HepG2 (cell line): ENCODE measurements around the gene NCOA7. TPM values are rescaled to one million over a fixed set of nuclear protein-coding genes. Genes with fewer than 3 reads are reported as not detected.

Experiments
- AGO1 ChIP-seq: fragments of 200-400 bp; formaldehyde crosslinking; IDR thresholded peaks from 2 replicates; pipeline ENCODE4 v1.6.1; 2017; ENCODE audit warnings: mild to moderate bottlenecking, low read depth, low read length, moderate library complexity; ENCODE audit not compliant: poor library complexity, severe bottlenecking
- MED1 ChIP-seq: sonication (generic); formaldehyde crosslinking; IDR thresholded peaks from 2 replicates; pipeline ENCODE4 v1.4.0; 2020; ENCODE audit warnings: missing genetic modification reagents
- MXD1 ChIP-seq: sonication (generic); formaldehyde crosslinking; IDR thresholded peaks from 2 replicates; pipeline ENCODE4 v1.4.0; 2020; ENCODE audit warnings: mild to moderate bottlenecking, missing genetic modification reagents
- SATB2 ChIP-seq: sonication (generic); formaldehyde crosslinking; IDR thresholded peaks from 2 replicates; pipeline ENCODE4 v1.5.0; 2020; ENCODE audit warnings: missing genetic modification reagents
- XRCC5 ChIP-seq: fragments of 200-400 bp; formaldehyde crosslinking; optimal IDR thresholded peaks from 2 replicates; pipeline ENCODE3; 2017; ENCODE audit warnings: mild to moderate bottlenecking, low read length
- ZNF253 ChIP-seq: sonication (generic); formaldehyde crosslinking; IDR thresholded peaks from 2 replicates; pipeline ENCODE4 v1.8.0; 2022; ENCODE audit warnings: mild to moderate bottlenecking, missing genetic modification reagents, borderline replicate concordance
- ZNF407 ChIP-seq: sonication (generic); formaldehyde crosslinking; IDR thresholded peaks from one replicate; pipeline ENCODE4 v1.5.1; 2020; ENCODE audit warnings: mild to moderate bottlenecking, missing genetic modification reagents; ENCODE audit errors: not compliant biosample characterization
- ZNF557 ChIP-seq: sonication (generic); formaldehyde crosslinking; IDR thresholded peaks from 2 replicates; pipeline ENCODE4 v1.4.0; 2020; ENCODE audit warnings: missing genetic modification reagents
- ZNF746 ChIP-seq: sonication (generic); formaldehyde crosslinking; IDR thresholded peaks from 2 replicates; pipeline ENCODE4 v1.8.0; 2022; ENCODE audit warnings: mild to moderate bottlenecking, missing genetic modification reagents
- ZSCAN9 ChIP-seq: IDR thresholded peaks from 2 replicates; pipeline ENCODE4 v1.6.1; 2016; ENCODE audit warnings: borderline replicate concordance
- polyA plus RNA-seq, 8 experiments: library from polyadenylated mRNA; depleted of rRNA in 3 of 8; stranded (reverse) in 7 of 8; unstranded in 1 of 8; fragments of >200 nt; fragmentation: Illumina TruSeq in 4 of 8; extraction: Trizol in 4 of 8; gene quantifications; 2 replicates each; pipeline versions ENCODE4 v1.2.1 to v1.2.3, GENCODE V29; 2011 to 2016; ENCODE audit warnings: low read depth in 4 of 8, missing spikeins in 1 of 8, mixed read lengths in 1 of 8; ENCODE audit not compliant: insufficient read depth in 1 of 8
- total RNA-seq, 5 experiments: library from RNA; depleted of rRNA; stranded (reverse); fragments of >200 nt; fragmentation: Illumina TruSeq; extraction: Trizol; gene quantifications; 2 replicates each; pipeline ENCODE4 v1.2.3, GENCODE V29; 2016; ENCODE audit warnings: low read depth in 1 of 5
- TF ChIP-seq, protein P1 (sequence below): IDR thresholded peaks from 2 replicates; pipeline ENCODE4 v1.4.0; 2020; ENCODE audit warnings: mild to moderate bottlenecking, missing genetic modification reagents
- TF ChIP-seq, protein P2 (sequence below): sonication (generic); formaldehyde crosslinking; IDR thresholded peaks from 2 replicates; pipeline ENCODE4 v1.4.0; 2020; ENCODE audit warnings: low read depth, mild to moderate bottlenecking, missing genetic modification reagents
- TF ChIP-seq, protein P3 (sequence below), 2 experiments: fragments of 450-650 bp in 1 of 2; sonication (generic) in 1 of 2; formaldehyde crosslinking; IDR thresholded peaks; 2 replicates each; pipeline versions ENCODE4 v1.5.0 to v1.8.0; 2020 to 2022; ENCODE audit warnings: mild to moderate bottlenecking in 1 of 2, missing genetic modification reagents in 1 of 2

Gene NCOA7
- total and polyA plus RNA-seq, 2 of the 13 experiments (the other 11 are each of a cell fraction or from before 2014, with no cell fraction given), result 13.6 to 20.8 TPM

DNA sequence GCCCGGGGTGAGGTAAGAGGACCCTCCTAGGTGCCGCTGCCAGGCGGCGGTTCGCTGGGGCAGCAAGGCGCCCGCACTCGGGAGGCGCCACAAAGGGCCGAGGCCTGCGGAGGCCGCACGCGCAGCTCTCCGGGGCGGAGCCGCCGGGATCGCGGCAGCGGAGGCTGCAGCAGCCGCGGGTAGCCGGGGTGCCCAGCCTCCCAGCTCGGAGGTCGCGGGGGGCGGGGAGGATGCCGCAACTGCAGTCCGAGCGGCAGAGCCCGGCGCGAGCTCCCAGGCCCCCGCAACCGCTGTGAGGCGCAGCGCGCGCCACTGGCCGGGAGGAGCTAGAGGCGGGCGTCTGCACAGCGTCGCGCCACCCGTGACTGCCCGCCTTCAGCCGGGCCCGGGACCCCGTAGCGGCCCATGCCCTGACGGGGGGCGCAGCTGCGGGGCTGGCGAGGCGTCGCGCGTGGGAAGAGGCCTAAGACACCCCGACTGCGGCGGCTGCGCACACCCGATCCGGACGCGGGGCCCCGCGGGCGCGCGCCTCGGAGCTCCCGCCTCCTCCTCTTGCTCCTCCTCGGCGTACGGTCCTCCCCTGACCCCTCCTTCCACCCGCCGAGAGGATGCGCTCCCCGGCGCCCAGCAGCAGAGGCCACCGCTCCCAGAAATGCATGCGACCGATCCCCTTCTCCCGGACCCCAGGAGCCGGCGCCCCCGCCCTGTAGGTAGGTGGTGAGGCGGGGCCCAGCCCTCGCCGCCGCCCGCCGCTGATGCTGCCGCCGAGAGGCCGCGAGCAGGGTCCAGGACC lies at the start of gene NCOA7 (continued):
- TF ChIP-seq, protein P1, sequence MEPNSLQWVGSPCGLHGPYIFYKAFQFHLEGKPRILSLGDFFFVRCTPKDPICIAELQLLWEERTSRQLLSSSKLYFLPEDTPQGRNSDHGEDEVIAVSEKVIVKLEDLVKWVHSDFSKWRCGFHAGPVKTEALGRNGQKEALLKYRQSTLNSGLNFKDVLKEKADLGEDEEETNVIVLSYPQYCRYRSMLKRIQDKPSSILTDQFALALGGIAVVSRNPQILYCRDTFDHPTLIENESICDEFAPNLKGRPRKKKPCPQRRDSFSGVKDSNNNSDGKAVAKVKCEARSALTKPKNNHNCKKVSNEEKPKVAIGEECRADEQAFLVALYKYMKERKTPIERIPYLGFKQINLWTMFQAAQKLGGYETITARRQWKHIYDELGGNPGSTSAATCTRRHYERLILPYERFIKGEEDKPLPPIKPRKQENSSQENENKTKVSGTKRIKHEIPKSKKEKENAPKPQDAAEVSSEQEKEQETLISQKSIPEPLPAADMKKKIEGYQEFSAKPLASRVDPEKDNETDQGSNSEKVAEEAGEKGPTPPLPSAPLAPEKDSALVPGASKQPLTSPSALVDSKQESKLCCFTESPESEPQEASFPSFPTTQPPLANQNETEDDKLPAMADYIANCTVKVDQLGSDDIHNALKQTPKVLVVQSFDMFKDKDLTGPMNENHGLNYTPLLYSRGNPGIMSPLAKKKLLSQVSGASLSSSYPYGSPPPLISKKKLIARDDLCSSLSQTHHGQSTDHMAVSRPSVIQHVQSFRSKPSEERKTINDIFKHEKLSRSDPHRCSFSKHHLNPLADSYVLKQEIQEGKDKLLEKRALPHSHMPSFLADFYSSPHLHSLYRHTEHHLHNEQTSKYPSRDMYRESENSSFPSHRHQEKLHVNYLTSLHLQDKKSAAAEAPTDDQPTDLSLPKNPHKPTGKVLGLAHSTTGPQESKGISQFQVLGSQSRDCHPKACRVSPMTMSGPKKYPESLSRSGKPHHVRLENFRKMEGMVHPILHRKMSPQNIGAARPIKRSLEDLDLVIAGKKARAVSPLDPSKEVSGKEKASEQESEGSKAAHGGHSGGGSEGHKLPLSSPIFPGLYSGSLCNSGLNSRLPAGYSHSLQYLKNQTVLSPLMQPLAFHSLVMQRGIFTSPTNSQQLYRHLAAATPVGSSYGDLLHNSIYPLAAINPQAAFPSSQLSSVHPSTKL, result peak; percentile 43
- peak; percentile 74 for TF ChIP-seq XRCC5
- TF ChIP-seq ZSCAN9 (CRISPR knock-in tag), result no peak
- TF ChIP-seq MXD1, result peak; percentile 29; the same call in 1 of the 2 replicates
- TF ChIP-seq ZNF253 (CRISPR knock-in tag), result peak; percentile 29
- peak; percentile 54; the same call in 1 of the 2 replicates for TF ChIP-seq MED1 (CRISPR knock-in tag)
- TF ChIP-seq AGO1, result peak; percentile 30
- peak; percentile 79; the same call in 1 of the 2 replicates for TF ChIP-seq ZNF557 (CRISPR knock-in tag)
- peak; percentile 10 for TF ChIP-seq ZNF407 (CRISPR knock-in tag)
- TF ChIP-seq ZNF746 (CRISPR knock-in tag), result peak; percentile 38
- peak; percentile 78; the same call in 1 of the 2 replicates for TF ChIP-seq SATB2 (CRISPR knock-in tag)
- TF ChIP-seq, protein P2, sequence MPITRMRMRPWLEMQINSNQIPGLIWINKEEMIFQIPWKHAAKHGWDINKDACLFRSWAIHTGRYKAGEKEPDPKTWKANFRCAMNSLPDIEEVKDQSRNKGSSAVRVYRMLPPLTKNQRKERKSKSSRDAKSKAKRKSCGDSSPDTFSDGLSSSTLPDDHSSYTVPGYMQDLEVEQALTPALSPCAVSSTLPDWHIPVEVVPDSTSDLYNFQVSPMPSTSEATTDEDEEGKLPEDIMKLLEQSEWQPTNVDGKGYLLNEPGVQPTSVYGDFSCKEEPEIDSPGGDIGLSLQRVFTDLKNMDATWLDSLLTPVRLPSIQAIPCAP (CRISPR knock-in tag), result 0 out of 2 replicates have a peak, but pooled peaks have one; percentile 48
- TF ChIP-seq, protein P3, sequence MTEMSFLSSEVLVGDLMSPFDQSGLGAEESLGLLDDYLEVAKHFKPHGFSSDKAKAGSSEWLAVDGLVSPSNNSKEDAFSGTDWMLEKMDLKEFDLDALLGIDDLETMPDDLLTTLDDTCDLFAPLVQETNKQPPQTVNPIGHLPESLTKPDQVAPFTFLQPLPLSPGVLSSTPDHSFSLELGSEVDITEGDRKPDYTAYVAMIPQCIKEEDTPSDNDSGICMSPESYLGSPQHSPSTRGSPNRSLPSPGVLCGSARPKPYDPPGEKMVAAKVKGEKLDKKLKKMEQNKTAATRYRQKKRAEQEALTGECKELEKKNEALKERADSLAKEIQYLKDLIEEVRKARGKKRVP (CRISPR knock-in tag; IDR thresholded peaks at IDR 0.05), result peak in 1 of 2 experiments; percentile 45; a peak in 1 of 4 replicates
